Activated naive CD8-positive, alpha-beta T cell treated with anti-CD3 and anti-CD28 coated beads, Interleukin-2, amount 50 U/mL, for 16 hours (primary cell): ENCODE data around the gene MCRIP2.

Experiments used
- DNase-seq: peaks from one replicate; pipeline ENCODE4 v3.0.0-alpha.2; 2020; ENCODE audit warnings: low read depth, low spot score

The MCRIP2 gene

DNA sequence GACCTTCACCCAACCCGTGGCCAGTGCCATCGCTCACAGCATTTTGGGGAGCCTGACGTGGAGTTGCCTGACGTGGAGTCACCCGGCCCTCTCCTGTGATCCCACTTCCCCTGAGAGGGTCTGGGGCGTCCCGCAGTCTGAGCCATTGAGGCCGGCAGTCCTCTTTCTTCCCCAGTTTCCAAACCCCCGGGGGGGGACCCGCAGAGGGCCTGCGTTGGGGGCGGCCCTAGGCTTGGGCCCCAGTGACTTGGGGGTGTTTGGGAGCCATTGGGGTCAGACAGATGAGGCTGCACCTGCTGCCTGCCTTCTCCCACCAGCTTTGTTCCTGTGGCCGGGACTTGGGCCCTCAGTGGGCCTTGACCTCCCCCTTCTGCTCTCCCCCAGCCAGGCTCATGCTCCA is 28.0 kb downstream of the MCRIP2 start:
- DNase-seq, result no peak

DNA sequence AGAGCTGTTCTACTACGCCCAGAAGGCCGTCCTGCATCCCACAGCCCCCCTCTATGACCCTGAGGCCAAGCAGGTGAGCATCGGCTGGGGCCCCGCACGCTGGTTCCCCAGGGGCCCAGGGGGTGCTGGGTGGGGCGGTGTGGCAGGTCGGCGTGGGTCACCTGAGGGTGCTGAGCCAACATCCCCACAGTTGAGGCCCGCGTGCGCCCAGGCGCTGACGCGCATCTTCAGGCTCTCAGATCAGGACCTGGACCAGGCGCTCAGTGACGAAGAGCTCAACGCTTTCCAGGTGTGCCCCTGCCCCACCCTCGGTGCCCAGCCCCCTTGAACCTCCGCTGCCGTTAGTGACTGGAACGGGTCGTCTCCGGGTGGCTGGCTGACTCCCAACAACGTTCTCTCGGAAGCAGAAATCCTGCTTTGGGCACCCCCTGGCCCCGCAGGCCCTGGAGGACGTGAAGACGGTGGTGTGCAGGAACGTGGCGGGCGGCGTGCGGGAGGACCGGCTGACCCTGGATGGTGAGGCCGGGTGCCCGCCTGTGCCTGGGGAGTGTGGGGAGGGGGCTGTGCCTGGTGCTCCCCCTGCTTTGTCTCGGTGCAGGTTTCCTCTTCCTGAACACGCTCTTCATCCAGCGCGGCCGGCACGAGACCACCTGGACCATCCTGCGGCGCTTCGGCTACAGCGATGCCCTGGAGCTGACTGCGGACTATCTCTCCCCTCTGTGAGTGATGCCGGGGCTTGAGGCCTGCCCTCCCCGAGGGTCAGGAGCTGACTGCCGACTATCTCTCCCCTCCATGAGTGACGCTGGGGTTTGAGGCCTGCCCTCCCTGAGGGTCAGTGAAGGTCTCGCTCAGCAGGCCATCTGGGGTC is 29.1 kb downstream of the MCRIP2 start:
- DNase-seq, result no peak

DNA sequence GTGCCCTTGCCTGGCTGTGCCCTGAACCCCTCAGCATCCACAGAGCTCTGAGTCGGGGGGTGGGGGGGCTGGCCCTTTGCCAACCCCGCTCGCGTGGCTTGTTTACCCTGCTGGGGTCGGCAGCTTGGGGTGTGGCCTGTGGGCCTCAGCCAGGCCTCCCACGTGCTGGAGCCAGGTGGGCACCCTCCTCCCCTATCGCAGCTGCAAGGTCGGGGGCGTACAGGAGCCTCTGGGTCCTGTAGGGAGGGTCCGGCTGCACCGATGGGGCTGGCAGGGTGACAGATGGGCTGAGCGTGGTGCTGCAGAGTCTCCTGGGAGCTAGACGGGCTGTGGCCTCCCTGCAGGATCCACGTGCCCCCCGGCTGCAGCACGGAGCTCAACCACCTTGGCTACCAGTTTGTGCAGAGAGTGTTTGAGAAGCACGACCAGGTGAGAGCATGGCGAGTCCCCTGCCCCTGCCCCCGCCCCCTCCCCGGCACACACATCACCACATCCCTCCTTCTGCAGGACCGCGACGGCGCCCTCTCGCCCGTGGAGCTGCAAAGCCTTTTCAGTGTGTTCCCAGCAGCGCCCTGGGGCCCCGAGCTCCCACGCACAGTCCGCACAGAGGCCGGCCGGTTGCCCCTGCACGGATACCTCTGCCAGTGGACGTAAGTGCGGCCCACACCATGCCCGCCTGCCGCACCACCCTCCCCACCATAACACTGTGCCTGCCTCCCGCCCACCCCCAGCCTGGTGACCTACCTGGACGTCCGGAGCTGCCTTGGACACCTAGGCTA is 29.9 kb downstream of the MCRIP2 start:
- DNase-seq, result no peak

DNA sequence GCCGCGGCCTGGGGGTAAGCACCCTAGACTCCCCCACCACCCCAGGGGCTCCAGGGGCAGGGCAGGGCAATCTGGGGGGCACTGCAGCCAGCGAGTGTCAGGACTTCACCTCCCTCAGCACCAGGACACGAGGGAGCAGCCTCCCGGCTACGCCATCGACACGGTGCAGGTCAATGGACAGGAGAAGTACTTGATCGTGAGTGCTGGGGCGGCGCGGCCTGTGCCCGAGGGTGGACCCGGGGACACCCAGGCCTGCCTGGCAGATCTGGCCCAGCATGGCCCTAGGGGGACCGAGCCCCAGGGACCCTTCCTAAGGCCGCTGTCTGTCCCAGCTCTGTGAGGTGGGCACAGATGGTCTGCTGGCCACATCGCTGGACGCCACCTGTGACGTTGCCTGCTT is 30.7 kb downstream of the MCRIP2 start:
- DNase-seq, result no peak

DNA sequence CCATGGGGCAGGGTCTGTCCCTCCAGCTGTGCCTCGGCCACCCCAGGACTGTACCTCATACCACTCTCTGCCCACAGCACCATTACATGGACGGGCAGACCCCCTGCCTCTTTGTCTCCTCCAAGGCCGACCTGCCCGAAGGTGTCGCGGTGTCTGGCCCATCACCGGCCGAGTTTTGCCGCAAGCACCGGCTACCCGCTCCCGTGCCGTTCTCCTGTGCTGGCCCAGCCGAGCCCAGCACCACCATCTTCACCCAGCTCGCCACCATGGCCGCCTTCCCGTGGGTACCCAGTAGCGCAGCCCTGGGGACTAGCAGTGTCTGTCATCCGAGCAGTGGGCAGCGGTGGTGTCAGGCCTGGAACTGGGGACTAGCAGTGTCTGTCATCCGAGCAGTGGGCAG is 31.2 kb downstream of the MCRIP2 start:
- DNase-seq, result no peak

DNA sequence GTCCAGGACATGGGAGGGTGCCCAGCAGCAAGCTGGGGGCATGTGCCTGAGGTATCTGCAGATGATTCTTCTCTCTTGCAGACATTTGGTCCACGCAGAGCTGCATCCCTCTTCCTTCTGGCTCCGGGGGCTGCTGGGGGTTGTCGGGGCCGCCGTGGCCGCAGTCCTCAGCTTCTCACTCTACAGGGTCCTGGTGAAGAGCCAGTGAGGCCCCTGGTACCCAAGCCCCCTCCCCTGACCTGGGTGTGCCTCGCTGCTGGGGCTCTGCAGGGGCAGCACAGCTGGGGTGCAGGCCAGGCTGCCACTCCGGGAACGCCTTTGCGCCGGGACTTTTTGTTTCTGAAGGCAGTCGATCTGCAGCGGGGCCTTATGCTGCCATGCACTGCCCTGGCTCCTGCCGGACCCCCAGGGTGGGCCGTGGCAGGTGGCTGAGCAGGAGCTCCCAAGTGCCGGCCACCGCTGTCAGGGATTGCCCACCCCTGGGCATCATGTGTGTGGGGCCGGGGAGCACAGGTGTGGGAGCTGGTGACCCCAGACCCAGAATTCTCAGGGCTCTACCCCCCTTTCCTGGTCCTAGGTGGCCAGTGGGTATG is 31.9 kb downstream of the MCRIP2 start:
- no peak for DNase-seq

DNA sequence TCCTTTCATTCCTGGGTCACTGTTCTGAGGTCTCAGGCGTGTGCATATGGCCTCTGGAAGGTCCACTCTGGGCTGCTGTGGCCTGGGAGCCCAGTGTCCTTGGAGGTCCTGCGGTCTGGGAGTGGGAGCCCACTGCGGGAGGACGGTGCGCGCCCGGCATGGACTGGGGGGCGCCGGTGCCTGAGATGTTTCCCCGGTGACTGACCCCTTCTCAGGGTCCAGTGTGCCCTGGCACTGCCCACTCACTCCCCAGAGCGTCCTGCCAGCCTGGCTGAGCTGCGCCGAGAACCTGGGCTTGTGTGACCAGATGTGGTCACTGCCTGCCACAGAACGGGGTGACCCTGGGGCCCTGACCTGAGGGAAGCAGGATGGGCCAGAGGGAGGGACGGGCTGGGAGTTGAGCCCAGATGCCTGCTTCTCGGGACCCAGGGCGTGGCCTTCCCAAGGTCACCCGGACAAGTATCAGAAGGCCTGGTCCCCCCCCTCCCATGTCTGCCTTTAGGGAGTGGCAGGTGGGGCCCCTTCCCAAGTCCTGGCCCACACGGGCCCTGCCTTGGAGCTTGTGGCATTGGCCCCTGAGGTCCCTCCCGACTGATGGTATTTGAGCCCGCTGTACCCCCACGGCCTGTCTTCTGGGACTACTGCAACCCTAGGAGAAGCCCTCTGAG is 32.7 kb downstream of the MCRIP2 start:
- DNase-seq, result no peak

DNA sequence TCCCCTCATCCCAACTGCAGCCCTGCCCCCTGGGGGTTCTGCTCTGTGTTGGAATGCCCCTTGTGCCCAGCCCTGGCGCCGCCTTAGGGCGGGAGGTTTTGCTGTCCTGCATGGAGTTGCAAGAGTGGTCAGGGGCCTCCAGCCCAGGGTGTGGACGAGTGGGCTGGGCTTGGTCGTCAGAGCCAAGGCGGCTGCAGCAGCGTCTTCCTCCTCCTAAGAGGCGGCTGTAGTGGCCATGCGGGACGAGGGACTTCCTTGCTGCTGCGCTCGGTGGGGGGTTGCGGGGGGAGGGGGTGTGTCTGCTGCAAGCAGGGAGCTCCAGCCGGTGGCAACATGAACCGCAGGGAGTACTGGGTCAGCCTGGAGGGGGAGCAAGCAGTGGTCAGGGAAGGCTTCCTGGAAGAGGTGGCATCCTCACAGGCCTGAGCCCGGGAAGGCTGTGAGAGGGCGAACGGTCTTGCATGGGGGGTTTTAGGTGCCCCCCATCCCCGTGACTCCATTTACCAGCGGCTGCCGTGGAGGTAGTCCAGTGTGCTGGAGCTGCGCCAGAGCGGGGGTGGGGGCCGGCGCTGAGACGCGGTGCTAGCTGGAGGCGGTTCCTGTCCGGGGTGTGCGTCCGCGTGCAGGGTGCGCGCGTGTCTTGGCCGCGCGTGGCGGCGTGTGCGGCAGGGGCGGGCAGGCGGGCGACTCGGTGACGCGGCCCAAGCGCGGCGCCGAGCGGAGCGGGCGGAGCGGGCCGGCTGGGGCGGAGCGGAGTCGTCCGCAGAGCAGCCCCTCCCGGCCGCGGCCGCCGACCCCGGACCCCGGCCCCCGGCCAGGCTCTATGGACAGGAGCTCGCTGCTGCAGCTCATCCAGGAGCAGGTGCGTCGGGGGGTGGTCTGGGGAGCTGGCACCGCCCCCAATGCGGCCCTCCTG is 33.6 kb downstream of the MCRIP2 start, which contains the start of gene RHBDL1:
Gene RHBDL1 (plus strand): TSS at position 704 of the 916 bp plus-strand sequence. CDS start 120 bp downstream, at position 824.
- DNase-seq, result no peak

DNA sequence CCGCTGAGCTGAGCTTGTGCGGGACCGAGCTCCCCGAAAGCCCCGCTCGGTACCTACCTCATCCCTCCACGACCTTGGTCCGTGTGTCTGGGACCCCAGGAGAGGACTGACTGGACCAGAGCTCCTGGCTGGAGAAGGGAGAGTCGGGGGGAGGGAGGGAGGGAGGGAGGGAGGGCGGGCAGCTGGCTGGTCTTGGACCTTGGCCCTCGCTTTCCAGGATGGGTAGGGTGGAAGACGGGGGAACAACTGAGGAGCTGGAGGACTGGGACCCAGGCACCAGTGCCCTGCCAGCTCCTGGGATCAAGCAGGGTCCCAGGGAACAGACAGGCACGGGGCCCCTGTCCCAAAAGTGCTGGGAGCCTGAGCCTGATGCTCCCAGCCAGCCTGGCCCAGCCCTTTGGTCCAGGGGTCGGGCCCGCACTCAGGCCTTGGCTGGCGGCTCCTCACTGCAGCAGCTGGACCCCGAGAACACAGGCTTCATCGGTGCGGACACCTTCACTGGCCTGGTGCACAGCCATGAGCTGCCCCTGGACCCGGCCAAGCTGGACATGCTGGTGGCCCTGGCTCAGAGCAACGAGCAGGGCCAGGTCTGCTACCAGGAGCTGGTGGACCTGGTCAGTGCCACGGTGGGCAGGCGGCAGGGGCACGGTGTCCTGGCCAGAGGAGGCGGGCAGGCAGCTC is 34.4 kb downstream of the MCRIP2 start:
- DNase-seq, result no peak

DNA sequence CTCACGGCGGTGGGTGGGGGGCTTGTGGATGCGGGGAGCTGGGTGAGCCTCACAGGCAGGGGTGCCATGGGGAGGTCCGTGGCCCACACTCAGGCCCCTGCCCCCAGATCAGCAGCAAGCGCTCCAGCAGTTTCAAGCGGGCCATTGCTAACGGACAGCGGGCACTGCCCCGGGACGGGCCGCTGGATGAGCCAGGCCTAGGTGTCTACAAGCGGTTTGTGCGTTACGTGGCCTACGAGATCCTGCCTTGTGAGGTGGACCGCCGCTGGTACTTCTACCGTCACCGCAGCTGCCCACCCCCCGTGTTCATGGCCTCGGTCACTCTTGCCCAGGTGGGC is 34.9 kb downstream of the MCRIP2 start:
- no peak for DNase-seq

DNA sequence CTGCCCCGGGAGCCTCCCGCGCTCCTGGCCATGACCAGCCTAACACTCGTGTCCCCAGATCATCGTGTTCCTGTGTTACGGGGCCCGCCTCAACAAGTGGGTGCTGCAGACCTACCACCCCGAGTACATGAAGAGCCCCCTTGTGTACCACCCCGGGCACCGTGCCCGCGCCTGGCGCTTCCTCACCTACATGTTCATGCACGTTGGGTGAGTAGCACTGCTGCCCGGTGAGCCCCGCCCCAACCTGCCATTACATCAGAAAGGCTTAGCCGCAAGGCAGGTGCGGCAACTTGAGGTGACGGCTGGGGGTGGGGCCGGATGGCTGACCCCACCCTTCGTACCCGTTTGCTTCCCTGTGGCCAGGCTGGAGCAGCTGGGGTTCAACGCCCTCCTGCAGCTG is 35.3 kb downstream of the MCRIP2 start:
- DNase-seq, result no peak

DNA sequence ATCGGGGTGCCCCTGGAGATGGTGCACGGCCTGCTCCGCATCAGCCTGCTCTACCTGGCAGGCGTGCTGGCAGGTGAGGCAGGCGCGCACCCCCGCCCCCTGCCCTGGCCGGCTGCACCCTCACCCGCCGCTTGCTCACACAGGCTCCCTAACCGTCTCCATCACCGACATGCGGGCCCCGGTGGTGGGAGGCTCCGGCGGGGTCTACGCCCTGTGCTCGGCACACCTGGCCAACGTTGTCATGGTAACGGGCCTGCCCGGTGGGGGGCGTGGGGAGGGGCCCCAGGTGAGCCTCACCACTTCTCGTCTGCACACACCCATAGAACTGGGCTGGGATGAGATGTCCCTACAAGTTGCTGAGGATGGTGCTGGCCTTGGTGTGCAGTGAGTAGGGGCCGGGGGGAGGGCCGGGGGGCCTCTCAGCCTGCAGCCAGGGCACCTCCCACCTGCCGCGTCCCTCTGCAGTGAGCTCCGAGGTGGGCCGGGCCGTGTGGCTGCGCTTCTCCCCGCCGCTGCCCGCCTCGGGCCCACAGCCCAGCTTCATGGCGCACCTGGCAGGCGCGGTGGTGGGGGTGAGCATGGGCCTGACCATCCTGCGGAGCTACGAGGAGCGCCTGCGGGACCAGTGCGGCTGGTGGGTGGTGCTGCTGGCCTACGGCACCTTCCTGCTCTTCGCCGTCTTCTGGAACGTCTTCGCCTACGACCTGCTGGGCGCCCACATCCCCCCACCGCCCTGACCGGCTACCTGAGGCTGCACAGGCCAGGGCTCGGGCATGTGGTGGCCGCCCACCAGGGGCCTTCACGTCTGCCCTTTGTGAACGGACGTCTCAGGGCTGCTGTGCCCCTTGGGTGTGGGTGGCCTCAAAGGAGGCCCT is 35.9 kb downstream of the MCRIP2 start:
- no peak for DNase-seq

DNA sequence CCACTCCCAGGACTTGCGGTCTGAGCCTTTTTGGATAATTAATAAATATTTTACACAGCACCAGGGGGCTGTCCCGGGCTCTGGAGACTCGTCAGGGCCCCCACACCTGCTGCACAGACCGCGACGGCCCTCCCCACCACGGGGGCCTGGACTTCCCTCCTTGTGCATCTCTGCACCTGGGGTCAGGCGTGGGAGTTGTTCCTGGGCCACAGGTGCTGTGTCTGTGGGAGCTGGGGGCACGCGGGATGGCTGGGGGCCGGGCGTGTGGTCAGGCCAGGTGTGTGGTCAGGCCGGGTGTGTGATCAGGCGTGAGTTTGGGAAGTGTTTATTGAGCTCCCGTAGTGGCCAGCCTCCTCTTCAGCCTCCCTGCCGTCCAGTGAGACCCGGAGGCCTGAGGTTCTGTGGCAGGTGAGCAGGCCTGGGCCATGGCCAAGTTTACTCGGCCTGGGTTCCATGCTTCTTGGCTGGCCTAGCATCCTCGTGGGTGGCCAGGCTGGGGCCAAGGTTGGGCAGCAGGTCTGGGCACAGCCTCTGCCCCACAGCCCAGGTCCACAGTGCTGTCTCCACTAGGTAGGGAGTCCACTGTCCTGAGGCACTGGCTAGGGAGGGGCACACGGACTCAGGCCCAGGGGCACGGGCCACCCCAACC is 36.7 kb downstream of the MCRIP2 start:
- no peak for DNase-seq

DNA sequence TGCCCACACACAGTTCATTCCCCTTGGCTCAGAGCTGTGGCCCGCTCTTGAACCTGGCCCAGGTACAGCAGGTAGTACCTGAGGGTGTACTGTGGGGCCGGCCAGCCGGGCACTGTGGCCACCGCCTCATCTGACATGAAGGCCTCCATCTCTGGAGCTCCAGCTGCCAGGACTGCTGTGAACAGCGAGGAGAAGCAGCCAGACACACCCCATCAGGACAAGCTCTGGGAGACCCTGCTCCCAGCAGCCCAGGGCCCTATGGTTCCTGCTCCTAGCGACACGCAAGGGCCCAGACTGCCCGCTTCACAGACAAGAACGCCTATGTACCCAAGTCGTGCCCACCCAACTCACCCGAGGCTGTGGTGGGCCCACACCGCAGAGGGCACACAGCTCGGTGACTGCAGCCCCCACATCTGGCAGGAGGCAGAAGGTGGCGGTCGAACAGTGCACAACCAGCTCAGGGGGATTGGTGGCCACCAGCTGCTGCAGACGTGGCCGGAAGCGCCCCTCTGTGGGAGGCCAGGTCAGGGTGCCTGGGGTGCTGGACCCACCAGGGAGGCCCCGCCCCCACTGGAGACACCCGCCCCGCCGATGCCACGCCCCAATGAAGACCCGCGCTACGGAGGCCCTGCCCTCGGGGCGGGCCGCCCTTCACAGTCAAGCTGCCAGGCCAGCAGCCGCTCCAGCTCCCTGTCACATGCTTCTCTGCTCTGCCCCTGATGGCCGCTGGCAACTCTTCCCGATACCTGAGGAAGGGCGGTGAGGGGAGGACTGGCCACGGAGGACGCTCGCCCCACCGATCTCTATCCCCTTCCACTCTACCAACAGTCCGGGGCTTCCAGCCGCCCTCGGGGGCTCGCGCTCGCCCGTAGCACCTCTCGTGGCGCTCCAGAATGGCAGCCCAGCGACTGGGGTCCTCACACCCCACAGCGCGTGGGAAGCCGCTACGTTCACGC is 37.5 kb downstream of the MCRIP2 start:
- DNase-seq, result no peak

DNA sequence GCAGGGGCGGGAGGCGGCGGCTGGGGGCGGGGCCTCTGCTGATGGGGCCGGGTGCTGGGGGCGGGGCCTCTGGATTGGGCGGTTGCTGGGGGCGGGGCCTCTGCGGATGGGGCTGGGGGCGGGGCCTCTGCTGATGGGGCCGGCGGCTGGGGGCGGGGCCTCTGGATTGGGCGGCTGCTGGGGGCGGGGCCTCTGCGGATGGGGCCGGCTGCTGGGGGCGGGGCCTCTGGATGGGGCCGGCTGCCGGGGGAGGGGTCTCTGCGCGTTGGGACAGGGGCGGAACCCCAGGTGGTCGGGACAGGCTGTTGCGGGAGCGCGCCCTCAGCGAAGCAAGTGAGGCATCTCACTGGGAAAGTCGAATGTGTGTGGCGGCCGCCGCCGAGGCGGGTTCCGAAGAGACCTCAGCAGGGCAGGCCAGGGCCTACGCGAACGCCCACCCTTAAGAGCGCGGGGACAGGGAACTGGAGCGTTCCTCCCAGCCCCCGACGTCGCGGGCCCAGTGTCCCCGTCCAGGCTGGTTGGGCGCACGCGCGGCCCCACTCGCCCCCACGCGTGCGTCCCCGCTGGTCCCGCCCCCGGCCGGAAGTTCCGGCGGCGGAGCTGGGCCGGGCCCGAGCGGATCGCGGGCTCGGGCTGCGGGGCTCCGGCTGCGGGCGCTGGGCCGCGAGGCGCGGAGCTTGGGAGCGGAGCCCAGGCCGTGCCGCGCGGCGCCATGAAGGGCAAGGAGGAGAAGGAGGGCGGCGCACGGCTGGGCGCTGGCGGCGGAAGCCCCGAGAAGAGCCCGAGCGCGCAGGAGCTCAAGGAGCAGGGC is 38.4 kb downstream of the MCRIP2 start, which contains the start of gene STUB1:
Gene STUB1 (plus strand): TSS at position 597 of the 811 bp plus-strand sequence. CDS start 116 bp downstream, at position 713.
- peak; percentile 73 for DNase-seq

DNA sequence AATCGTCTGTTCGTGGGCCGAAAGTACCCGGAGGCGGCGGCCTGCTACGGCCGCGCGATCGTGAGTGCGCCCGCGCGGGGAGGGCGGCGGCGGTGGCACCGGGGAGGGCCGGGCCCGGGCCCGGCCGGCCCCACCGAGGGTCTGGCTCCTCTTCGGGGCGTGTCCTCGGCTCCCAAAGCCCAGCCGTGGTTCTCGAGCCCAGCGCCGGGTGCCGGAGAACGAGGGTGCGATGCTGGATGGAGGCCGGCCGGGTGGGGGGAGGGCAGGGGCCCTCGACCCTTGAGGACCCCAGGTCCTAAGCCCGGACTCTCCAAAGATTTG is 39.0 kb downstream of the MCRIP2 start:
- DNase-seq, result no peak
